HG02571 (cell line): ENCODE measurements around the gene PIEZO2.
"Not testable (repeated sequence)": the region's sequence is repeated elsewhere in the genome, so short reads cannot be mapped to it uniquely, and the experiment has no call there.

Source experiments
- ATAC-seq: cut with Tn5 transposase; IDR thresholded peaks from one replicate; pipeline ENCODE4 v1.9.1; 2021; ENCODE audit warnings: mild to moderate bottlenecking, moderate library complexity; ENCODE audit not compliant: unreplicated experiment

PIEZO2 gene

GRCh38 chr18:11150271-11150615, 874 bp upstream of the PIEZO2 start:
- ATAC-seq: no peak

GRCh38 chr18:11148680-11149440, 509 bp downstream of the PIEZO2 start:
- ATAC-seq: peak; percentile 9

GRCh38 chr18:11147962-11148679, 1.2 kb downstream of the PIEZO2 start:
- ATAC-seq: no peak

- ATAC-seq: no peak
Observed at GRCh38 chr18:11147371-11147951, 1.9 kb downstream of the PIEZO2 start.

GRCh38 chr18:11146947-11147345, 2.4 kb downstream of the PIEZO2 start:
- ATAC-seq: no peak

- ATAC-seq: no peak
Observed at GRCh38 chr18:11146238-11146946, 3.0 kb downstream of the PIEZO2 start.

- ATAC-seq: no peak
Observed at GRCh38 chr18:11145413-11146191, 3.8 kb downstream of the PIEZO2 start.

- ATAC-seq: no peak
Observed at GRCh38 chr18:11137400-11137799, 12.0 kb downstream of the PIEZO2 start.

- no peak for ATAC-seq
Observed at GRCh38 chr18:11136241-11136640, 13.1 kb downstream of the PIEZO2 start.

- ATAC-seq: no peak
Observed at GRCh38 chr18:11134940-11135339, 14.4 kb downstream of the PIEZO2 start.

- not testable (repeated sequence) for ATAC-seq
Observed at GRCh38 chr18:11129059-11129458, 20.3 kb downstream of the PIEZO2 start.

- ATAC-seq: no peak
Observed at GRCh38 chr18:11125492-11126315, 23.7 kb downstream of the PIEZO2 start.

- no peak for ATAC-seq
Observed at GRCh38 chr18:11124054-11124453, 25.3 kb downstream of the PIEZO2 start.

GRCh38 chr18:11121443-11121849, 27.9 kb downstream of the PIEZO2 start:
- no peak for ATAC-seq

GRCh38 chr18:11119959-11120587, 29.3 kb downstream of the PIEZO2 start:
- no peak for ATAC-seq

- ATAC-seq: no peak
Observed at GRCh38 chr18:11119550-11119949, 29.8 kb downstream of the PIEZO2 start.

GRCh38 chr18:11118051-11118766, 31.2 kb downstream of the PIEZO2 start:
- no peak for ATAC-seq

- no peak for ATAC-seq
Observed at GRCh38 chr18:11115276-11115675, 34.1 kb downstream of the PIEZO2 start.

- no peak for ATAC-seq
Observed at GRCh38 chr18:11114653-11115052, 34.7 kb downstream of the PIEZO2 start.
